H1 (cell line): ENCODE data around the gene LOXHD1. TPM values are rescaled to one million over a fixed set of nuclear protein-coding genes. Genes with fewer than 3 reads are reported as not detected.

Experiments used
- CTCF ChIA-PET: fragments of 300-600 bp; sonication (Branson Sonifier 250); formaldehyde crosslinking; loops from one replicate; lab custom pipeline; 2021; ENCODE audit not compliant: partially characterized antibody; lab: Charles Lee
- POLR2A ChIA-PET: fragments of 300-600 bp; sonication (Branson Sonifier 250); formaldehyde crosslinking; loops from one replicate; lab custom pipeline; 2021; ENCODE audit warnings: inconsistent platforms; ENCODE audit not compliant: partially characterized antibody; lab: Charles Lee
- DNase-seq, 2 experiments: peaks; one replicate each; pipeline versions ENCODE4 v3.0.0 to v3.0.0-alpha.2; 2010 to 2022; ENCODE audit warnings: low spot score in 2 of 2, low read depth in 1 of 2, mixed read lengths in 1 of 2
- FAIRE-seq: peaks from 2 replicates; lab custom pipeline; 2011; peaks lifted over from hg19 to GRCh38; lab: Jason Lieb, UNC
- H2AFZ ChIP-seq: 2 replicates; pipeline ENCODE4 v1.8.1; 2012; ENCODE audit warnings: low read length, inconsistent platforms
- H2AK5ac ChIP-seq: 2 replicates; pipeline ENCODE4 v1.6.1; 2013; ENCODE audit warnings: low read depth, low read length
- H2BK120ac ChIP-seq: replicated peaks from 2 replicates; pipeline ENCODE3; 2013; ENCODE audit warnings: low read depth, low read length, inconsistent platforms
- H2BK12ac ChIP-seq: 2 replicates; pipeline ENCODE4 v1.6.1; 2013; ENCODE audit warnings: low read depth, low read length
- H2BK15ac ChIP-seq: 2 replicates; pipeline ENCODE4 v1.6.1; 2013; ENCODE audit warnings: low read length
- H2BK20ac ChIP-seq: 2 replicates; pipeline ENCODE4 v1.6.1; 2013; ENCODE audit warnings: low read length
- H2BK5ac ChIP-seq: 2 replicates; pipeline ENCODE4 v1.6.1; 2013; ENCODE audit warnings: low read depth, low read length
- H3K14ac ChIP-seq: 2 replicates; pipeline ENCODE4 v1.6.1; 2013; ENCODE audit warnings: inconsistent platforms; ENCODE audit not compliant: insufficient read length
- H3K18ac ChIP-seq: 2 replicates; pipeline ENCODE4 v1.6.1; 2013; ENCODE audit warnings: low read length; ENCODE audit errors: extremely low read depth
- H3K23ac ChIP-seq: 2 replicates; pipeline ENCODE4 v1.6.1; 2013; ENCODE audit warnings: inconsistent platforms; ENCODE audit not compliant: insufficient read length
- H3K23me2 ChIP-seq: 2 replicates; pipeline ENCODE4 v1.6.1; 2013; ENCODE audit warnings: low read depth, low read length
- H3K27ac ChIP-seq: 2 replicates; pipeline ENCODE4 v1.6.1; 2011; ENCODE audit warnings: low read depth, low read length, inconsistent platforms
- H3K27me3 ChIP-seq, 4 experiments: replicated peaks in 1 of 4; 1 replicate in 1 of 4; 2 replicates in 3 of 4; pipeline versions ENCODE4 v1.6.1 to v1.8.1; 2011 to 2013; ENCODE audit warnings: low read length in 3 of 4, mild to moderate bottlenecking in 3 of 4, inconsistent platforms in 2 of 4, mixed read lengths in 2 of 4, moderate library complexity in 1 of 4; ENCODE audit not compliant: control insufficient read depth in 3 of 4, insufficient read depth in 3 of 4; ENCODE audit errors: extremely low read depth in 1 of 4
- H3K36me3 ChIP-seq, 4 experiments: 2 replicates each; pipeline versions ENCODE4 v1.6.1 to v1.8.1; 2011 to 2013; ENCODE audit warnings: mild to moderate bottlenecking in 4 of 4, low read length in 3 of 4, moderate library complexity in 2 of 4, control low read depth in 1 of 4, inconsistent platforms in 1 of 4; ENCODE audit not compliant: insufficient read depth in 4 of 4, control insufficient read depth in 2 of 4
- H3K4ac ChIP-seq: replicated peaks from 2 replicates; pipeline ENCODE3; 2013; ENCODE audit warnings: low read length, low read depth, mixed read lengths, inconsistent platforms; ENCODE audit not compliant: insufficient read length
- H3K4me1 ChIP-seq, 4 experiments: replicated peaks in 1 of 4; 1 replicate in 1 of 4; 2 replicates in 3 of 4; pipeline versions ENCODE4 v1.6.1 to v1.8.1; 2011 to 2013; ENCODE audit warnings: low read length in 3 of 4, inconsistent platforms in 2 of 4, mixed read lengths in 1 of 4; ENCODE audit not compliant: insufficient read depth in 4 of 4, control insufficient read depth in 3 of 4
- H3K4me2 ChIP-seq, 2 experiments: 2 replicates each; pipeline versions ENCODE4 v1.6.1 to v1.8.1; 2011 to 2013; ENCODE audit warnings: low read depth in 2 of 2, low read length in 2 of 2, control low read depth in 1 of 2, inconsistent platforms in 1 of 2, mild to moderate bottlenecking in 1 of 2; ENCODE audit not compliant: insufficient read depth in 1 of 2
- H3K4me3 ChIP-seq, 4 experiments: fragments of 200-600, 300-600 bp in 1 of 4; sonication (generic), shearing (Covaris generic), sonication (Bioruptor Twin) in 1 of 4; 2 replicates each; pipeline versions ENCODE4 v1.5.1 to v1.8.1; 2011 to 2016; ENCODE audit warnings: low read length in 4 of 4, low read depth in 3 of 4, control low read depth in 2 of 4, inconsistent platforms in 2 of 4, mild to moderate bottlenecking in 2 of 4, mixed read lengths in 1 of 4, moderate library complexity in 1 of 4; ENCODE audit not compliant: insufficient read depth in 2 of 4; ENCODE audit errors: extremely low read depth in 1 of 4
- H3K56ac ChIP-seq: replicated peaks from 2 replicates; pipeline ENCODE3; 2013; ENCODE audit warnings: low read depth, mild to moderate bottlenecking, mixed read lengths, low read length, inconsistent platforms; ENCODE audit not compliant: insufficient read length
- H3K79me1 ChIP-seq: 2 replicates; pipeline ENCODE4 v1.6.1; 2013; ENCODE audit warnings: low read depth, low read length, control low read depth
- H3K79me2 ChIP-seq, 2 experiments: 2 replicates each; pipeline versions ENCODE4 v1.6.1 to v1.8.1; 2012 to 2013; ENCODE audit warnings: low read length in 2 of 2, mild to moderate bottlenecking in 2 of 2, inconsistent platforms in 1 of 2; ENCODE audit not compliant: insufficient read depth in 2 of 2, control insufficient read depth in 1 of 2
- H3K9ac ChIP-seq, 4 experiments: replicated peaks in 1 of 4; 1 replicate in 1 of 4; 2 replicates in 3 of 4; pipeline versions ENCODE4 v1.6.1 to v1.8.1; 2011 to 2013; ENCODE audit warnings: low read depth in 3 of 4, low read length in 3 of 4, control low read depth in 2 of 4, mild to moderate bottlenecking in 2 of 4, moderate library complexity in 2 of 4, inconsistent platforms in 1 of 4; ENCODE audit errors: extremely low read depth in 1 of 4
- H3K9me3 ChIP-seq, 2 experiments: 2 replicates each; pipeline versions ENCODE4 v1.6.1 to v1.8.1; 2012 to 2013; ENCODE audit warnings: mild to moderate bottlenecking in 2 of 2, moderate library complexity in 2 of 2, control low read depth in 1 of 2, inconsistent platforms in 1 of 2, low read depth in 1 of 2, low read length in 1 of 2, mixed read lengths in 1 of 2; ENCODE audit not compliant: insufficient read depth in 2 of 2
- H4K20me1 ChIP-seq, 2 experiments: replicated peaks in 1 of 2; 2 replicates each; pipeline versions ENCODE3 to v1.8.1; 2011 to 2013; ENCODE audit warnings: inconsistent platforms in 2 of 2, low read length in 2 of 2, mild to moderate bottlenecking in 1 of 2; ENCODE audit not compliant: insufficient read depth in 2 of 2, control insufficient read depth in 1 of 2
- H4K5ac ChIP-seq: 2 replicates; pipeline ENCODE4 v1.6.1; 2013; ENCODE audit warnings: low read length, low read depth, mixed read lengths, inconsistent platforms; ENCODE audit not compliant: insufficient read length
- H4K8ac ChIP-seq: 2 replicates; pipeline ENCODE4 v1.8.0; 2013; ENCODE audit warnings: mild to moderate bottlenecking, moderate library complexity, low read length, inconsistent platforms; ENCODE audit not compliant: insufficient read depth; ENCODE audit errors: extremely low read depth
- H4K91ac ChIP-seq: replicated peaks from 2 replicates; pipeline ENCODE3; 2013; ENCODE audit warnings: low read length, mixed read lengths, inconsistent platforms; ENCODE audit not compliant: insufficient read length
- ATF2 ChIP-seq: IDR thresholded peaks from 2 replicates; pipeline ENCODE4 v1.6.1; 2012; ENCODE audit warnings: low read length, inconsistent platforms
- CTCF ChIP-seq, 3 experiments: IDR thresholded peaks; 1 replicate in 2 of 3; 2 replicates in 1 of 3; pipeline versions ENCODE4 v1.5.1 to v1.6.1; 2011; ENCODE audit warnings: low read length in 3 of 3, mild to moderate bottlenecking in 3 of 3, inconsistent platforms in 2 of 3, low read depth in 1 of 3, moderate library complexity in 1 of 3; ENCODE audit not compliant: insufficient read depth in 1 of 3; ENCODE audit errors: control extremely low read depth in 1 of 3
- EZH2 ChIP-seq: fragments of 200-600 bp; sonication (generic); IDR thresholded peaks from 2 replicates; pipeline ENCODE4 v1.7.1; 2012; ENCODE audit warnings: low read depth, mild to moderate bottlenecking, moderate library complexity, low read length, inconsistent platforms; ENCODE audit not compliant: severe bottlenecking
- NANOG ChIP-seq: IDR thresholded peaks from 2 replicates; pipeline ENCODE4 v1.6.1; 2011; ENCODE audit warnings: low read length, low read depth, mild to moderate bottlenecking, inconsistent platforms; ENCODE audit not compliant: insufficient read depth, poor library complexity, severe bottlenecking
- NRF1 ChIP-seq: IDR thresholded peaks from 2 replicates; pipeline ENCODE4 v1.6.1; 2011; ENCODE audit warnings: mild to moderate bottlenecking, low read depth, low read length, improper control_type of control experiment
- SIN3A ChIP-seq, 2 experiments: IDR thresholded peaks in 1 of 2; conservative IDR thresholded peaks in 1 of 2; 2 replicates each; pipeline ENCODE4 v1.6.1; 2011 to 2012; ENCODE audit warnings: low read length in 2 of 2, improper control_type of control experiment in 1 of 2, low read depth in 1 of 2, mild to moderate bottlenecking in 1 of 2
- WGBS, 2 experiments: shearing (Covaris generic) in 1 of 2; methylation state at CpG; one replicate each; pipeline versions ENCODE4 v1.1.6 to v1.1.7; 2013 to 2015; ENCODE audit warnings: low lambda C conversion rate in 2 of 2, mixed read lengths in 2 of 2, inconsistent platforms in 1 of 2, low coverage in 1 of 2, missing lambda C conversion rate in 1 of 2; ENCODE audit not compliant: insufficient replicate concordance in 2 of 2, insufficient coverage in 1 of 2, insufficient read length in 1 of 2; ENCODE audit errors: extremely low coverage in 1 of 2, missing lambda C conversion rate in 1 of 2; 5-methylcytosine and 5-hydroxymethylcytosine counted together
- polyA plus RNA-seq, 7 experiments: library from polyadenylated mRNA; depleted of rRNA in 3 of 7; stranded (reverse) in 5 of 7; unstranded in 2 of 7; fragments of >200 nt in 5 of 7; fragments of 200-250 nt in 2 of 7; gene quantifications; 1 replicate in 5 of 7; 2 replicates in 1 of 7; 4 replicates in 1 of 7; pipeline versions ENCODE4 v1.2.1 to v1.2.3, GENCODE V29; 2011 to 2013; ENCODE audit warnings: missing spikeins in 2 of 7, mixed read lengths in 2 of 7
- total RNA-seq: library from RNA; stranded (reverse); fragmentation: NEBNext Ultra II Directional; extraction: Animal tissue kit (Norgen Biotek cat#: 25700); gene quantifications from 2 replicates; pipeline ENCODE4 v1.2.1, GENCODE V29; 2021

Gene LOXHD1
- total and polyA plus RNA-seq, 2 of the 8 experiments (the other 6 are each of a cell fraction or from before 2014, with no cell fraction given), result 0.02 TPM; not detected in 1

DNA sequence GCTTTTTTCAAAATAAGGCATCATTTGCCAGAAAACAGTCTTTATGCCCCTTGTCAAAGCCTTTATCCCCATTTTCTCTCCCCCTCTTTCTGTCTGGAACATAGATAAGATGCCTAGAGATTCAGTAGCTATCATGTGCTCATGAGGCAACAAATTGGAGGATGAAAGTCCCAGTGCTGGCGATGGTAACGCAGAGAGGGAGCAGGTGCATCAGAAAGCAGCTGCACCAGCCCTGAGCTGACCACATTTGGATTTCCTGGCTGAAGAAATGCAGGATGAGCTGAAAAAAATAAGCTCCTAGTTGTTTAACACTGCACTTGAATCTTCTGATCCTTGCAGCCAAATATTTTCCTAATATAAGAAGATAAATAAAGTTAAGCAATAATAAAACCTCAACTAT lies 48.0 kb downstream of the LOXHD1 start:
- no peak overlapping the region for H3K56ac ChIP-seq
- no peak overlapping the region for H2BK20ac ChIP-seq
- 94% methylated on average over 2 of the region's 2 CpGs; no CpG with 5 or more reads in 1 of the 2 experiments for WGBS, 2 experiments
- no peak overlapping the region for H4K8ac ChIP-seq
- H3K4ac ChIP-seq, result no peak overlapping the region
- no peak overlapping the region for H3K27ac ChIP-seq
- no peak overlapping the region for H2BK120ac ChIP-seq
- no peaks in the 10 kb centered on the region for H3K4me1 ChIP-seq
- H3K14ac ChIP-seq, result no peak overlapping the region
- ChIA-PET CTCF (interaction anchor here (0.6 to 1.2 kb wide), 4 partner anchors 39 to 459 kb away, joined by 3 read pairs; no protein-coding TSS in a partner anchor), POLR2A (no interaction called here)
- H3K36me3 ChIP-seq, result no peaks in the 10 kb centered on the region
- H2BK5ac ChIP-seq, result no peak overlapping the region
- no peaks in the 10 kb centered on the region for H3K79me2 ChIP-seq
- H3K9me3 ChIP-seq, result no peaks in the 10 kb centered on the region
- no peak overlapping the region for H4K5ac ChIP-seq
- H3K27me3 ChIP-seq, result no peaks in the 10 kb centered on the region
- H2BK15ac ChIP-seq, result no peak overlapping the region
- no peak overlapping the region for H2AFZ ChIP-seq
- H3K79me1 ChIP-seq, result no peaks in the 10 kb centered on the region
- H3K4me3 ChIP-seq, result no peak overlapping the region
- H3K4me2 ChIP-seq, result no peak overlapping the region
- no peak for DNase-seq
- H2AK5ac ChIP-seq, result no peak overlapping the region
- H4K20me1 ChIP-seq, result no peaks in the 10 kb centered on the region
- no peak overlapping the region for H2BK12ac ChIP-seq
- H3K9ac ChIP-seq, result no peak overlapping the region
- no peak overlapping the region for H4K91ac ChIP-seq
- no peak overlapping the region for H3K23ac ChIP-seq
- FAIRE-seq, result no peak
- no peaks in the 10 kb centered on the region for H3K23me2 ChIP-seq
- H3K18ac ChIP-seq, result no peak overlapping the region
- TF ChIP-seq SIN3A (conservative IDR thresholded peaks at IDR 0.05 in 1 of 2, IDR thresholded peaks at IDR 0.05 in 1 of 2; ENCODE audit: low read depth in 1 of 2, low read length in 2 of 2) (no peak), NRF1 (no peak), NANOG (no peak), CTCF (IDR thresholded peaks at IDR 0.05; ENCODE audit: control extremely low read depth in 1 of 3, insufficient read depth in 1 of 3, low read depth in 1 of 3, low read length in 3 of 3) (no peak), EZH2 (no peak), ATF2 (no peak)
